HepG2 (cell line): ENCODE data around the gene SPHK1. TPM values are rescaled to one million over a fixed set of nuclear protein-coding genes. Genes with fewer than 3 reads are reported as not detected.

Experiments
- AGO2 ChIP-seq: fragments of 200-400 bp; formaldehyde crosslinking; optimal IDR thresholded peaks from 2 replicates; pipeline ENCODE3; 2017; ENCODE audit warnings: mild to moderate bottlenecking, low read depth, low read length, moderate library complexity
- ARID3A ChIP-seq: IDR thresholded peaks from 2 replicates; pipeline ENCODE4 v1.6.1; 2012; ENCODE audit warnings: low read depth, low read length, improper control_type of control experiment
- BRF2 ChIP-seq: sonication (generic); formaldehyde crosslinking; IDR thresholded peaks from 2 replicates; pipeline ENCODE4 v1.8.1; 2022; ENCODE audit warnings: mild to moderate bottlenecking, missing genetic modification reagents
- GFI1 ChIP-seq: sonication (generic); formaldehyde crosslinking; IDR thresholded peaks from 2 replicates; pipeline ENCODE4 v1.5.0; 2020; ENCODE audit warnings: missing genetic modification reagents, mild to moderate bottlenecking, borderline replicate concordance
- HMGXB4 ChIP-seq, 2 experiments: sonication (generic) in 1 of 2; formaldehyde crosslinking in 1 of 2; IDR thresholded peaks; 2 replicates each; pipeline versions ENCODE4 v1.4.0 to v1.6.1; 2018 to 2020; ENCODE audit warnings: missing genetic modification reagents in 2 of 2, borderline replicate concordance in 1 of 2, low read depth in 1 of 2, mild to moderate bottlenecking in 1 of 2, missing biosample characterization in 1 of 2
- MIER2 ChIP-seq: IDR thresholded peaks from 2 replicates; pipeline ENCODE4 v1.6.1; 2016; ENCODE audit warnings: missing biosample characterization, missing genetic modification reagents
- MLXIP ChIP-seq: sonication (generic); formaldehyde crosslinking; IDR thresholded peaks from 2 replicates; pipeline ENCODE4 v1.9.0; 2021; ENCODE audit warnings: missing genetic modification reagents, borderline replicate concordance
- SP4 ChIP-seq: sonication (generic); formaldehyde crosslinking; IDR thresholded peaks from 2 replicates; pipeline ENCODE4 v1.8.1; 2023; ENCODE audit warnings: mild to moderate bottlenecking, missing genetic modification reagents
- STAT5B ChIP-seq: sonication (generic); formaldehyde crosslinking; IDR thresholded peaks from 2 replicates; pipeline ENCODE4 v1.4.0; 2020; ENCODE audit warnings: missing genetic modification reagents
- TMF1 ChIP-seq: sonication (generic); formaldehyde crosslinking; IDR thresholded peaks from 2 replicates; pipeline ENCODE4 v1.8.1; 2022; ENCODE audit warnings: low read depth, missing genetic modification reagents
- ZGPAT ChIP-seq: IDR thresholded peaks from 2 replicates; pipeline ENCODE4 v1.6.1; 2016; ENCODE audit warnings: mild to moderate bottlenecking
- ZMYM3 ChIP-seq: sonication (generic); formaldehyde crosslinking; IDR thresholded peaks from 2 replicates; pipeline ENCODE4 v1.5.1; 2020; ENCODE audit warnings: mild to moderate bottlenecking, missing genetic modification reagents
- ZNF34 ChIP-seq: sonication (generic); formaldehyde crosslinking; IDR thresholded peaks from 2 replicates; pipeline ENCODE4 v1.4.0; 2020; ENCODE audit warnings: mild to moderate bottlenecking, missing genetic modification reagents, borderline replicate concordance
- ZNF510 ChIP-seq: sonication (generic); formaldehyde crosslinking; IDR thresholded peaks from 2 replicates; pipeline ENCODE4 v1.4.0; 2020; ENCODE audit warnings: low read depth, mild to moderate bottlenecking, missing genetic modification reagents
- ZNF770 ChIP-seq: sonication (generic); formaldehyde crosslinking; IDR thresholded peaks from 2 replicates; pipeline ENCODE4 v1.5.0; 2020; ENCODE audit warnings: mild to moderate bottlenecking, missing genetic modification reagents
- polyA plus RNA-seq, 8 experiments: library from polyadenylated mRNA; depleted of rRNA in 3 of 8; stranded (reverse) in 7 of 8; unstranded in 1 of 8; fragments of >200 nt; fragmentation: Illumina TruSeq in 4 of 8; extraction: Trizol in 4 of 8; gene quantifications; 2 replicates each; pipeline versions ENCODE4 v1.2.1 to v1.2.3, GENCODE V29; 2011 to 2016; ENCODE audit warnings: low read depth in 4 of 8, missing spikeins in 1 of 8, mixed read lengths in 1 of 8; ENCODE audit not compliant: insufficient read depth in 1 of 8
- total RNA-seq, 5 experiments: library from RNA; depleted of rRNA; stranded (reverse); fragments of >200 nt; fragmentation: Illumina TruSeq; extraction: Trizol; gene quantifications; 2 replicates each; pipeline ENCODE4 v1.2.3, GENCODE V29; 2016; ENCODE audit warnings: low read depth in 1 of 5

The SPHK1 gene
- total and polyA plus RNA-seq, 2 of the 13 experiments (the other 11 are each of a cell fraction or from before 2014, with no cell fraction given), result 129 to 160 TPM

GRCh38 chr17:76381633-76382350 lies 2.6 kb upstream of the SPHK1 start (continued):
- TF ChIP-seq ZNF770 (peak; percentile 13; the same call in 1 of the 2 replicates), MIER2 (CRISPR knock-in tag) (0 out of 2 replicates have a peak, but pooled peaks have one; percentile 2), ZMYM3 (CRISPR knock-in tag) (peak; percentile 91), ZNF34 (peak; percentile 87; the same call in 1 of the 2 replicates), STAT5B (no peak), AGO2 (peak; percentile 83), MLXIP (CRISPR knock-in tag) (0 out of 2 replicates have a peak, but pooled peaks have one; percentile 43), SP4 (CRISPR knock-in tag) (peak; percentile 40; the same call in 1 of the 2 replicates), ZGPAT (CRISPR knock-in tag) (no peak), GFI1 (CRISPR knock-in tag) (no peak), ZNF510 (CRISPR knock-in tag) (peak; percentile 59; the same call in 1 of the 2 replicates), BRF2 (CRISPR knock-in tag) (peak; percentile 74), HMGXB4 (CRISPR knock-in tag; IDR thresholded peaks at IDR 0.05; ENCODE audit: borderline replicate concordance in 1 of 2, low read depth in 1 of 2) (peak in 1 of 2 experiments; percentile 46; a peak in 1 of 4 replicates), ARID3A (no peak), TMF1 (CRISPR knock-in tag) (peak; percentile 73; the same call in 1 of the 2 replicates)
